ENCODE measurements around the gene SLC4A4.

Gene SLC4A4

GRCh38 chr4:71338846-71339593, at the start of gene SLC4A4:
TSS of gene SLC4A4 (plus strand) at chr4:71339020.
- H3K4me3 ChIP-seq = no peak within 1 kb of the TSS
- H3K36me3 ChIP-seq = no peaks in the 10 kb centered on the region
- H3K4me2 ChIP-seq = peak within 1 kb of the TSS in 5 of 11 experiments; percentile 21 to 44 (median 33); a peak in 9 of 22 replicates
- H4K20me1 ChIP-seq = no peaks in the 10 kb centered on the region; a peak in 1 of 22 replicates
- no peak within 1 kb of the TSS for H3K27ac ChIP-seq
- no peaks in the 10 kb centered on the region for H3K9me3 ChIP-seq (replicated peaks in 1 of 11)
- TF ChIP-seq Cebpa-rat (IDR thresholded peaks at IDR 0.05) = no peak
- H3K9ac ChIP-seq = no peak within 1 kb of the TSS
- H3K27me3 ChIP-seq = no peaks in the 10 kb centered on the region
- H3K4me1 ChIP-seq = peaks cover 0 to 8% (median 4%) of the 10 kb centered on the region in 10 experiments; a peak in 10 of 20 replicates

- Histone ChIP-seq H3K36me3 (no peaks in the 10 kb centered on the region), H3K4me1 (no peaks in the 10 kb centered on the region), H3K27ac (no peak overlapping the region), H4K20me1 (no peaks in the 10 kb centered on the region), H3K9ac (no peak overlapping the region), H3K4me2 (no peak overlapping the region), H3K9me3 (replicated peaks in 1 of 11) (no peaks in the 10 kb centered on the region), H3K27me3 (no peaks in the 10 kb centered on the region), H3K4me3 (no peak overlapping the region)
- TF ChIP-seq Cebpa-rat (IDR thresholded peaks at IDR 0.05) = no peak
Observed at GRCh38 chr4:71290074-71290473, 48.7 kb upstream of the SLC4A4 start.

GRCh38 chr4:71290476-71290875, 48.3 kb upstream of the SLC4A4 start:
- Histone ChIP-seq H3K4me1 (no peaks in the 10 kb centered on the region), H3K36me3 (no peaks in the 10 kb centered on the region), H4K20me1 (no peaks in the 10 kb centered on the region), H3K27ac (no peak overlapping the region), H3K9ac (no peak overlapping the region), H3K27me3 (no peaks in the 10 kb centered on the region), H3K4me2 (no peak overlapping the region), H3K9me3 (replicated peaks in 1 of 11) (no peaks in the 10 kb centered on the region), H3K4me3 (no peak overlapping the region)
- TF ChIP-seq Cebpa-rat (IDR thresholded peaks at IDR 0.05) = no peak

- Histone ChIP-seq H3K27me3 (no peaks in the 10 kb centered on the region), H3K27ac (no peak overlapping the region), H3K4me1 (no peaks in the 10 kb centered on the region), H3K9me3 (replicated peaks in 1 of 11) (no peaks in the 10 kb centered on the region), H4K20me1 (no peaks in the 10 kb centered on the region), H3K4me3 (no peak overlapping the region), H3K9ac (no peak overlapping the region), H3K4me2 (no peak overlapping the region), H3K36me3 (no peaks in the 10 kb centered on the region)
- TF ChIP-seq Cebpa-rat (IDR thresholded peaks at IDR 0.05) = no peak
Observed at GRCh38 chr4:71292228-71292627, 46.6 kb upstream of the SLC4A4 start.

GRCh38 chr4:71293705-71294104, 45.1 kb upstream of the SLC4A4 start:
- no peak overlapping the region for H3K9ac ChIP-seq
- H3K27ac ChIP-seq = no peak overlapping the region
- H3K27me3 ChIP-seq = no peaks in the 10 kb centered on the region
- no peak overlapping the region for H3K4me3 ChIP-seq
- no peaks in the 10 kb centered on the region for H4K20me1 ChIP-seq
- no peak overlapping the region for H3K4me2 ChIP-seq
- H3K4me1 ChIP-seq = no peaks in the 10 kb centered on the region
- no peaks in the 10 kb centered on the region for H3K9me3 ChIP-seq (replicated peaks in 1 of 11)
- no peak for TF ChIP-seq Cebpa-rat (IDR thresholded peaks at IDR 0.05)
- no peaks in the 10 kb centered on the region for H3K36me3 ChIP-seq

GRCh38 chr4:71294301-71294700, 44.5 kb upstream of the SLC4A4 start:
- H3K27me3 ChIP-seq = no peaks in the 10 kb centered on the region
- H3K4me1 ChIP-seq = no peaks in the 10 kb centered on the region
- no peaks in the 10 kb centered on the region for H3K9me3 ChIP-seq (replicated peaks in 1 of 11)
- no peaks in the 10 kb centered on the region for H4K20me1 ChIP-seq
- TF ChIP-seq Cebpa-rat (IDR thresholded peaks at IDR 0.05) = no peak
- no peaks in the 10 kb centered on the region for H3K36me3 ChIP-seq
- no peak overlapping the region for H3K27ac ChIP-seq
- no peak overlapping the region for H3K9ac ChIP-seq
- no peak overlapping the region for H3K4me3 ChIP-seq
- no peak overlapping the region for H3K4me2 ChIP-seq

GRCh38 chr4:71296945-71297344, 41.9 kb upstream of the SLC4A4 start:
- no peak overlapping the region for H3K27ac ChIP-seq
- H3K36me3 ChIP-seq = no peaks in the 10 kb centered on the region
- no peak overlapping the region for H3K4me3 ChIP-seq
- no peaks in the 10 kb centered on the region for H3K9me3 ChIP-seq (replicated peaks in 1 of 11)
- no peak overlapping the region for H3K9ac ChIP-seq
- no peaks in the 10 kb centered on the region for H3K4me1 ChIP-seq
- no peak overlapping the region for H3K4me2 ChIP-seq
- H3K27me3 ChIP-seq = no peaks in the 10 kb centered on the region
- H4K20me1 ChIP-seq = no peaks in the 10 kb centered on the region
- TF ChIP-seq Cebpa-rat (IDR thresholded peaks at IDR 0.05) = no peak

- H3K4me2 ChIP-seq = no peak overlapping the region
- H3K9ac ChIP-seq = no peak overlapping the region
- H3K4me1 ChIP-seq = no peaks in the 10 kb centered on the region
- no peak for TF ChIP-seq Cebpa-rat (IDR thresholded peaks at IDR 0.05)
- H3K36me3 ChIP-seq = no peaks in the 10 kb centered on the region
- no peaks in the 10 kb centered on the region for H4K20me1 ChIP-seq
- no peak overlapping the region for H3K27ac ChIP-seq
- H3K9me3 ChIP-seq (replicated peaks in 1 of 11) = no peaks in the 10 kb centered on the region
- H3K4me3 ChIP-seq = no peak overlapping the region
- H3K27me3 ChIP-seq = no peaks in the 10 kb centered on the region
Observed at GRCh38 chr4:71300362-71300761, 38.5 kb upstream of the SLC4A4 start.

- Histone ChIP-seq H3K9ac (no peak overlapping the region), H3K27me3 (no peaks in the 10 kb centered on the region), H3K4me2 (no peak overlapping the region), H3K4me3 (no peak overlapping the region), H4K20me1 (no peaks in the 10 kb centered on the region), H3K4me1 (no peaks in the 10 kb centered on the region), H3K36me3 (no peaks in the 10 kb centered on the region), H3K9me3 (replicated peaks in 1 of 11) (no peaks in the 10 kb centered on the region), H3K27ac (no peak overlapping the region)
- no peak for TF ChIP-seq Cebpa-rat (IDR thresholded peaks at IDR 0.05)
Observed at GRCh38 chr4:71300964-71301363, 37.9 kb upstream of the SLC4A4 start.

- H3K4me3 ChIP-seq = no peak overlapping the region
- H3K4me2 ChIP-seq = no peak overlapping the region
- no peak for TF ChIP-seq Cebpa-rat (IDR thresholded peaks at IDR 0.05)
- H3K9me3 ChIP-seq (replicated peaks in 1 of 11) = no peaks in the 10 kb centered on the region
- no peaks in the 10 kb centered on the region for H3K4me1 ChIP-seq
- no peaks in the 10 kb centered on the region for H3K27me3 ChIP-seq
- no peak overlapping the region for H3K27ac ChIP-seq
- H3K36me3 ChIP-seq = no peaks in the 10 kb centered on the region
- no peaks in the 10 kb centered on the region for H4K20me1 ChIP-seq
- no peak overlapping the region for H3K9ac ChIP-seq
Observed at GRCh38 chr4:71303287-71303686, 35.5 kb upstream of the SLC4A4 start.

Data from BLaER1 treated with 17β-estradiol and CSF1 and Interleukin-3, amounts not matched to agents 10 nM and 100 nM (cell line).